GM21515 (cell line): ENCODE results near the gene NKD1.

Experiments
- ATAC-seq: cut with Tn5 transposase; IDR thresholded peaks from one replicate; pipeline ENCODE4 v1.9.1; 2021; ENCODE audit not compliant: unreplicated experiment

The NKD1 gene

GRCh38 chr16:50692644-50692998, 144.4 kb downstream of the NKD1 start:
- no peak for ATAC-seq

GRCh38 chr16:50692999-50693781, 145.0 kb downstream of the NKD1 start, which contains the start of gene NOD2:
NOD2 (plus strand) TSS chr16:50693606; CDS start chr16:50699496, 5,890 bp downstream.
- no peak for ATAC-seq

GRCh38 chr16:50694206-50694605, 146.0 kb downstream of the NKD1 start:
- no peak for ATAC-seq

GRCh38 chr16:50695017-50696000, 147.1 kb downstream of the NKD1 start:
- ATAC-seq = no peak

GRCh38 chr16:50696126-50696525, 147.9 kb downstream of the NKD1 start:
- peak; percentile 22 for ATAC-seq

- peak; percentile 56 for ATAC-seq
Measured at GRCh38 chr16:50696575-50697420, 148.6 kb downstream of the NKD1 start.

- ATAC-seq = no peak
Measured at GRCh38 chr16:50697421-50697715, 149.2 kb downstream of the NKD1 start.

GRCh38 chr16:50697881-50698767, 149.9 kb downstream of the NKD1 start:
- peak; percentile 39 for ATAC-seq
